A549 (cell line): Measurements from ENCODE around the gene CCDC80. TPM values are rescaled to one million over a fixed set of nuclear protein-coding genes. Genes with fewer than 3 reads are reported as not detected.
A peak's percentile ranks its signal among the peaks of the same experiment; 100 is the strongest.

Source experiments
- ATAC-seq, 2 experiments: fragments of 200-7000 bp in 1 of 2; fragments of >200 bp in 1 of 2; cut with Nextera tagmentation in 1 of 2; cut with Tn5 transposase in 1 of 2; 3 replicates each; pipeline versions ENCODE4 v1.8.0 to v1.9.1; 2018 to 2020; ENCODE audit warnings: mild to moderate bottlenecking in 1 of 2, moderate library complexity in 1 of 2
- CTCF ChIA-PET: fragments of 300-600 bp; sonication (Branson Sonifier 250); formaldehyde crosslinking; extraction: SDS; loops from one replicate; lab custom pipeline; 2021; ENCODE audit warnings: antibody characterized with exemption, inconsistent platforms; lab: Yijun Ruan, JAX
- POLR2A ChIA-PET: fragments of 350-600 bp; formaldehyde crosslinking; extraction: SDS; loops from one replicate; lab custom pipeline; 2021; ENCODE audit warnings: antibody characterized with exemption, inconsistent platforms; lab: Yijun Ruan, JAX
- DNase-seq, 2 experiments: peaks; one replicate each; pipeline versions ENCODE4 v3.0.0 to v3.0.0-alpha.2; 2011 to 2016; ENCODE audit warnings: low read depth in 1 of 2, low spot score in 1 of 2
- FAIRE-seq: peaks from 2 replicates; lab custom pipeline; 2011; peaks lifted over from hg19 to GRCh38; lab: Jason Lieb, UNC
- H3K27ac ChIP-seq, 2 experiments: fragments of >200 bp; sonication (Bioruptor Twin); formaldehyde crosslinking; 3 replicates each; pipeline ENCODE4 v1.5.1; 2016 to 2017
- H3K4me1 ChIP-seq: fragments of >200 bp; sonication (Bioruptor Twin); formaldehyde crosslinking; 3 replicates; pipeline ENCODE4 v1.6.1; 2016
- H3K4me2 ChIP-seq: fragments of >200 bp; sonication (Bioruptor Twin); formaldehyde crosslinking; 3 replicates; pipeline ENCODE4 v1.6.1; 2016
- H3K4me3 ChIP-seq: fragments of >200 bp; sonication (Bioruptor Twin); formaldehyde crosslinking; 3 replicates; pipeline ENCODE4 v1.5.1; 2016
- H3K9me3 ChIP-seq: fragments of >200 bp; sonication (Bioruptor Twin); formaldehyde crosslinking; 3 replicates; pipeline ENCODE4 v1.6.1; 2016
- BCL3 ChIP-seq: fragments of >200 bp; sonication (Bioruptor Twin); formaldehyde crosslinking; IDR thresholded peaks from 3 replicates; pipeline ENCODE4 v1.6.1; 2016
- BHLHE40 ChIP-seq: IDR thresholded peaks from 2 replicates; pipeline ENCODE4 v1.6.1; 2012; ENCODE audit warnings: low read depth, low read length, inconsistent platforms
- CBX2 ChIP-seq: fragments of 200-600 bp; sonication (generic); IDR thresholded peaks from 2 replicates; pipeline ENCODE4 v1.6.1; 2016; ENCODE audit warnings: low read depth, mild to moderate bottlenecking, borderline replicate concordance
- CEBPB ChIP-seq, 2 experiments: fragments of >200 bp in 1 of 2; sonication (Bioruptor Twin) in 1 of 2; formaldehyde crosslinking in 1 of 2; IDR thresholded peaks; 2 replicates each; pipeline ENCODE4 v1.6.1; 2012 to 2016
- CHD2 ChIP-seq: fragments of 150-350 bp; IDR thresholded peaks from 2 replicates; pipeline ENCODE4 v1.6.1; 2014; ENCODE audit warnings: low read length; ENCODE audit not compliant: partially characterized antibody
- CHD4 ChIP-seq: fragments of 200-600 bp; sonication (generic); IDR thresholded peaks from 2 replicates; pipeline ENCODE4 v1.6.1; 2016; ENCODE audit warnings: antibody characterized with exemption, mild to moderate bottlenecking, borderline replicate concordance
- CTCF ChIP-seq: fragments of >200 bp; sonication (Bioruptor Twin); formaldehyde crosslinking; IDR thresholded peaks from 3 replicates; pipeline ENCODE4 v1.5.1; 2016
- EP300 ChIP-seq, 2 experiments: fragments of >200 bp; sonication (Bioruptor Twin); formaldehyde crosslinking; IDR thresholded peaks; 2 replicates in 1 of 2; 3 replicates in 1 of 2; pipeline ENCODE4 v1.6.1; 2016 to 2017
- FOSB ChIP-seq: fragments of 250-450 bp; sonication (Bioruptor Pico); IDR thresholded peaks from 2 replicates; pipeline ENCODE4 v1.5.0; 2020; ENCODE audit warnings: mild to moderate bottlenecking, moderate library complexity
- FOSL2 ChIP-seq, 2 experiments: fragments of 450-650 bp in 1 of 2; fragments of >200 bp in 1 of 2; sonication (Bioruptor Twin) in 1 of 2; formaldehyde crosslinking; IDR thresholded peaks; 2 replicates each; pipeline versions ENCODE4 v1.5.0 to v1.6.1; 2016 to 2020; ENCODE audit warnings: mild to moderate bottlenecking in 1 of 2, moderate library complexity in 1 of 2
- FOXS1 ChIP-seq: fragments of 250-450 bp; sonication (Bioruptor Pico); IDR thresholded peaks from 2 replicates; pipeline ENCODE4 v1.5.0; 2020; ENCODE audit warnings: mild to moderate bottlenecking, moderate library complexity
- GATA3 ChIP-seq: IDR thresholded peaks from 2 replicates; pipeline ENCODE4 v1.6.1; 2012; ENCODE audit warnings: borderline replicate concordance
- HDAC2 ChIP-seq: fragments of 200-600 bp; sonication (generic); IDR thresholded peaks from 2 replicates; pipeline ENCODE4 v1.6.1; 2016
- HES2 ChIP-seq: fragments of >200 bp; sonication (Bioruptor Twin); formaldehyde crosslinking; IDR thresholded peaks from 2 replicates; pipeline ENCODE4 v1.6.1; 2016
- HMGXB4 ChIP-seq: fragments of 250-450 bp; sonication (Bioruptor Pico); IDR thresholded peaks from 2 replicates; pipeline ENCODE4 v1.5.0; 2021; ENCODE audit warnings: mild to moderate bottlenecking, moderate library complexity, borderline replicate concordance
- HOXB5 ChIP-seq: fragments of 250-450 bp; sonication (Bioruptor Pico); IDR thresholded peaks from 2 replicates; pipeline ENCODE4 v1.5.0; 2020; ENCODE audit warnings: mild to moderate bottlenecking, moderate library complexity
- JUN ChIP-seq, 2 experiments: fragments of >200 bp; sonication (Bioruptor Twin); formaldehyde crosslinking; IDR thresholded peaks; 2 replicates in 1 of 2; 3 replicates in 1 of 2; pipeline ENCODE4 v1.6.1; 2016 to 2017
- JUNB ChIP-seq: fragments of >200 bp; sonication (Bioruptor Twin); formaldehyde crosslinking; IDR thresholded peaks from 2 replicates; pipeline ENCODE4 v1.6.1; 2016
- MAFK ChIP-seq: fragments of 450-650 bp; IDR thresholded peaks from 2 replicates; pipeline ENCODE4 v1.6.1; 2014; ENCODE audit not compliant: partially characterized antibody
- MAZ ChIP-seq: fragments of 150-350 bp; IDR thresholded peaks from 2 replicates; pipeline ENCODE4 v1.6.1; 2014; ENCODE audit warnings: antibody characterized with exemption, low read depth, low read length, borderline replicate concordance
- PBX3 ChIP-seq: IDR thresholded peaks from 2 replicates; pipeline ENCODE4 v1.6.1; 2012
- POLR2AphosphoS2 ChIP-seq: conservative IDR thresholded peaks from 2 replicates; pipeline ENCODE4 v1.6.1; 2012; ENCODE audit warnings: low read length, improper control_type of control experiment, inconsistent platforms
- RAD21 ChIP-seq, 2 experiments: fragments of >200 bp in 1 of 2; sonication (Bioruptor Twin) in 1 of 2; formaldehyde crosslinking in 1 of 2; IDR thresholded peaks in 1 of 2; conservative IDR thresholded peaks in 1 of 2; 2 replicates in 1 of 2; 3 replicates in 1 of 2; pipeline ENCODE4 v1.6.1; 2012 to 2018; ENCODE audit warnings: inconsistent platforms in 1 of 2
- RARB ChIP-seq: fragments of 250-450 bp; sonication (Bioruptor Pico); IDR thresholded peaks from 2 replicates; pipeline ENCODE4 v1.8.0; 2021; ENCODE audit warnings: mild to moderate bottlenecking, moderate library complexity
- RCOR1 ChIP-seq: fragments of 150-350 bp; IDR thresholded peaks from 2 replicates; pipeline ENCODE4 v1.6.1; 2014; ENCODE audit warnings: antibody characterized with exemption, low read length, low read depth
- SMC3 ChIP-seq: fragments of >200 bp; sonication (Bioruptor Twin); formaldehyde crosslinking; IDR thresholded peaks from 3 replicates; pipeline ENCODE4 v1.6.1; 2018; ENCODE audit warnings: inconsistent platforms
- TP53 ChIP-seq: fragments of 250-450 bp; sonication (Bioruptor Pico); IDR thresholded peaks from 2 replicates; pipeline ENCODE4 v1.5.0; 2021; ENCODE audit warnings: mild to moderate bottlenecking, moderate library complexity
- ZSCAN20 ChIP-seq: fragments of 250-450 bp; sonication (Bioruptor Pico); IDR thresholded peaks from 2 replicates; pipeline ENCODE4 v1.8.0; 2022; ENCODE audit warnings: mild to moderate bottlenecking, moderate library complexity
- WGBS: methylation state at CpG from one replicate; pipeline ENCODE4 v1.1.6; 2017; ENCODE audit errors: missing lambda C conversion rate; 5-methylcytosine and 5-hydroxymethylcytosine counted together
- polyA plus RNA-seq, 4 experiments: library from polyadenylated mRNA; depleted of rRNA in 3 of 4; stranded (reverse); fragments of >200 nt; fragmentation: RNase III in 1 of 4; extraction: RNeasy Plus Mini Kit Qiagen cat#74134 plus additional on column Dnase treatment in 1 of 4; gene quantifications; 2 replicates in 3 of 4; 3 replicates in 1 of 4; pipeline ENCODE4 v1.2.3, GENCODE V29; 2011 to 2017

The CCDC80 gene
- polyA plus RNA-seq, 2 of the 4 experiments (the other 2 are of a cell fraction), result 54.1 to 148 TPM

GRCh38 chr3:112671930-112672715, 31.2 kb upstream of the CCDC80 start:
- DNase-seq (peak in 1 of 2 experiments; percentile 64), ATAC-seq (peak in 1 of 2 experiments; percentile 48; a peak in 4 of 6 replicates), FAIRE-seq (no peak)
- Histone ChIP-seq H3K4me1 (peaks cover 62% of the 10 kb centered on the region), H3K9me3 (no peaks in the 10 kb centered on the region), H3K4me3 (no peak overlapping the region), H3K27ac (peak overlapping the region; percentile 83 to 90), H3K4me2 (peak overlapping the region; percentile 42)
- ChIA-PET POLR2A (interaction anchor here (1.0 kb wide), 1 partner anchor 18 kb away, joined by 3 read pairs; no protein-coding TSS in a partner anchor), CTCF (no interaction called here)
- 0 out of 5 replicates have a peak, but pooled peaks of 1 of the 2 experiments have one; percentile 27 for TF ChIP-seq JUN (IDR thresholded peaks at IDR 0.05)
- no peak for TF ChIP-seq RARB (CRISPR knock-in tag)
- TF ChIP-seq RAD21 (conservative IDR thresholded peaks at IDR 0.05 in 1 of 2, IDR thresholded peaks at IDR 0.05 in 1 of 2), result no peak
- TF ChIP-seq CEBPB (IDR thresholded peaks at IDR 0.05), result peak; percentile 57 to 66; a peak in 2 of 4 replicates
- no peak for TF ChIP-seq FOXS1 (CRISPR knock-in tag)
- TF ChIP-seq HMGXB4 (CRISPR knock-in tag), result no peak
- no peak for TF ChIP-seq MAFK
- TF ChIP-seq BCL3, result 0 out of 3 replicates have a peak, but pooled peaks have one; percentile 32
- no peak for TF ChIP-seq HDAC2
- TF ChIP-seq CTCF, result no peak
- TF ChIP-seq HES2, result no peak
- TF ChIP-seq MAZ, result no peak
- 0 out of 3 replicates have a peak, but pooled peaks have one; percentile 11 for TF ChIP-seq SMC3
- no peak for TF ChIP-seq FOSB (CRISPR knock-in tag)
- TF ChIP-seq PBX3, result no peak
- TF ChIP-seq CBX2, result no peak
- TF ChIP-seq EP300 (IDR thresholded peaks at IDR 0.05), result peak; percentile 22 to 59; a peak in 1 of 5 replicates
- 0 out of 2 replicates have a peak, but pooled peaks have one; percentile 9 for TF ChIP-seq JUNB
- 56% methylated on average over 4 of the region's 4 CpGs for whole genome bisulfite sequencing

- DNase-seq (no peak), FAIRE-seq (no peak), ATAC-seq (no peak)
- H3K9me3 ChIP-seq, result no peaks in the 10 kb centered on the region
- WGBS, result 91% methylated on average over 7 of the region's 7 CpGs
- H3K4me2 ChIP-seq, result peak overlapping the region; percentile 42
- POLR2A ChIA-PET, result no interaction called here
- peak overlapping the region; percentile 83 to 90 for H3K27ac ChIP-seq
- CTCF ChIA-PET, result no interaction called here
- TF ChIP-seq BHLHE40 (no peak), CHD2 (no peak), RARB (CRISPR knock-in tag) (no peak), ZSCAN20 (CRISPR knock-in tag) (no peak), POLR2AphosphoS2 (no peak), CHD4 (no peak), FOSL2 (IDR thresholded peaks at IDR 0.05) (no peak), FOSL2 (CRISPR knock-in tag; IDR thresholded peaks at IDR 0.05) (no peak), TP53 (no peak), RCOR1 (no peak), GATA3 (no peak), MAFK (no peak), HOXB5 (CRISPR knock-in tag) (no peak), JUN (IDR thresholded peaks at IDR 0.05) (no peak)
- peaks cover 51% of the 10 kb centered on the region for H3K4me1 ChIP-seq
- no peak overlapping the region for H3K4me3 ChIP-seq
Measured at GRCh38 chr3:112670824-112671223, 29.9 kb upstream of the CCDC80 start.
